K562 (cell line): ENCODE results near the gene RERE. TPM values are rescaled to one million over a fixed set of nuclear protein-coding genes. Genes with fewer than 3 reads are reported as not detected.

Source experiments
- ATAC-seq: fragments of 200-7000 bp; cut with Tn5 transposase; 3 replicates; pipeline ENCODE4 v1.9.1; 2020; ENCODE audit warnings: moderate library complexity
- BruUV-seq: library from RNA; stranded (reverse); fragments of 400-500 nt; replicated peaks from 2 replicates; lab custom pipeline; 2021; lab: Mats Ljungman, UMichigan
- CTCF ChIA-PET: fragments of 300-600 bp; formaldehyde crosslinking; extraction: SDS; loops from one replicate; lab custom pipeline; 2021; ENCODE audit warnings: low intra/inter-chr PET ratio; lab: Yijun Ruan, JAX
- POLR2A ChIA-PET: fragments of 300-600, 350-650 bp; sonication (Branson Sonifier 250); formaldehyde crosslinking; extraction: SDS; loops from one replicate; lab custom pipeline; 2021; ENCODE audit warnings: antibody characterized with exemption, inconsistent platforms; lab: Yijun Ruan, JAX
- DNase-seq, 4 experiments: peaks; one replicate each; pipeline versions ENCODE4 v3.0.0 to v3.0.0-alpha.2; 2011 to 2018; ENCODE audit warnings: low spot score in 3 of 4, mixed read lengths in 3 of 4; ENCODE audit errors: extremely low read depth in 1 of 4
- FAIRE-seq: peaks from 2 replicates; lab custom pipeline; 2011; peaks lifted over from hg19 to GRCh38; lab: Jason Lieb, UNC
- H2AFZ ChIP-seq: 2 replicates; pipeline ENCODE4 v1.6.0; 2011; ENCODE audit warnings: low read depth, low read length, control low read depth, inconsistent platforms
- H3K27ac ChIP-seq: fragments of 200-600 bp; 3 replicates; pipeline ENCODE4 v1.8.0; 2011; ENCODE audit warnings: low read depth, mild to moderate bottlenecking, control low read depth, inconsistent platforms, low read length, moderate library complexity, mixed read lengths; ENCODE audit errors: extremely low read depth
- H3K27me3 ChIP-seq, 2 experiments: fragments of 300-600 bp in 1 of 2; 2 replicates in 1 of 2; 3 replicates in 1 of 2; pipeline versions ENCODE4 v1.6.0 to v1.8.0; 2011; ENCODE audit warnings: inconsistent platforms in 2 of 2, low read length in 2 of 2, mild to moderate bottlenecking in 1 of 2, mixed read lengths in 1 of 2, moderate library complexity in 1 of 2; ENCODE audit not compliant: control insufficient read depth in 2 of 2, insufficient read depth in 2 of 2
- H3K36me3 ChIP-seq: fragments of 300-600 bp; 3 replicates; pipeline ENCODE4 v1.8.0; 2011; ENCODE audit warnings: mild to moderate bottlenecking, low read length, inconsistent platforms; ENCODE audit not compliant: control insufficient read depth, insufficient read depth
- H3K4me1 ChIP-seq, 2 experiments: fragments of 200-600 bp in 1 of 2; replicated peaks in 1 of 2; 2 replicates in 1 of 2; 3 replicates in 1 of 2; pipeline versions ENCODE4 v1.5.1 to v1.8.0; 2011; ENCODE audit warnings: inconsistent platforms in 2 of 2, low read length in 2 of 2, mild to moderate bottlenecking in 1 of 2, mixed read lengths in 1 of 2, moderate library complexity in 1 of 2; ENCODE audit not compliant: control insufficient read depth in 2 of 2, insufficient read depth in 2 of 2
- H3K4me2 ChIP-seq: 2 replicates; pipeline ENCODE4 v1.6.1; 2011; ENCODE audit warnings: low read length, control low read depth, inconsistent platforms, mixed read lengths; ENCODE audit not compliant: insufficient read depth
- H3K4me3 ChIP-seq: fragments of 200-600 bp; sonication (generic), shearing (Covaris generic); 2 replicates; pipeline ENCODE4 v1.5.1; 2016; ENCODE audit warnings: control low read depth, inconsistent platforms
- H3K79me2 ChIP-seq: fragments of 200-600 bp; 3 replicates; pipeline ENCODE4 v1.8.0; 2011; ENCODE audit warnings: low read length, inconsistent platforms; ENCODE audit not compliant: control insufficient read depth, insufficient read depth
- H3K9ac ChIP-seq, 2 experiments: 2 replicates each; pipeline versions ENCODE4 v1.6.0 to v1.6.1; 2011; ENCODE audit warnings: low read depth in 2 of 2, low read length in 2 of 2, control low read depth in 1 of 2, inconsistent platforms in 1 of 2, mild to moderate bottlenecking in 1 of 2, mixed read lengths in 1 of 2; ENCODE audit not compliant: insufficient read depth in 1 of 2
- H3K9me1 ChIP-seq: one replicate; pipeline ENCODE4 v1.6.0; 2011; ENCODE audit warnings: inconsistent platforms, mild to moderate bottlenecking, low read length, moderate library complexity; ENCODE audit not compliant: control insufficient read depth, insufficient read depth
- H3K9me3 ChIP-seq: replicated peaks from 2 replicates; pipeline ENCODE4 v1.5.1; 2011; ENCODE audit warnings: low read depth, low read length, inconsistent platforms; ENCODE audit not compliant: control insufficient read depth, insufficient read depth
- H4K20me1 ChIP-seq: replicated peaks from 2 replicates; pipeline ENCODE4 v1.6.1; 2011; ENCODE audit warnings: low read length, inconsistent platforms, mixed read lengths; ENCODE audit not compliant: control insufficient read depth, insufficient read depth
- BRF2 ChIP-seq: IDR thresholded peaks from 3 replicates; pipeline ENCODE4 v1.6.1; 2011; ENCODE audit warnings: borderline replicate concordance, mild to moderate bottlenecking; ENCODE audit not compliant: insufficient read length, insufficient read depth
- HBP1 ChIP-seq: fragments of 450-650 bp; formaldehyde crosslinking; IDR thresholded peaks from 2 replicates; pipeline ENCODE4 v1.4.0; 2022; ENCODE audit warnings: missing genetic modification characterization
- ILK ChIP-seq: fragments of 450-650 bp; IDR thresholded peaks from 2 replicates; pipeline ENCODE4 v1.6.1; 2016; ENCODE audit warnings: missing genetic modification characterization, low read depth, mild to moderate bottlenecking, missing compliant biosample characterization, moderate library complexity, borderline replicate concordance
- MXD1 ChIP-seq: fragments of 250-450 bp; sonication (Bioruptor Pico); IDR thresholded peaks from 2 replicates; pipeline ENCODE4 v1.8.0; 2021; ENCODE audit warnings: borderline replicate concordance, mild to moderate bottlenecking, moderate library complexity; ENCODE audit not compliant: poor library complexity, severe bottlenecking
- SNRNP70 ChIP-seq: fragments of 200-400 bp; formaldehyde crosslinking; optimal IDR thresholded peaks from 2 replicates; pipeline ENCODE3; 2017; ENCODE audit warnings: low read depth, low read length
- ZNF431 ChIP-seq: sonication (generic); formaldehyde crosslinking; IDR thresholded peaks from 2 replicates; pipeline ENCODE4 v1.8.0; 2022; ENCODE audit warnings: mild to moderate bottlenecking, missing genetic modification reagents
- ZNF586 ChIP-seq: fragments of 450-650 bp; formaldehyde crosslinking; conservative IDR thresholded peaks from 2 replicates; pipeline ENCODE4 v1.4.0; 2020; ENCODE audit warnings: mild to moderate bottlenecking, moderate library complexity
- WGBS: fragments of 100-300 bp; shearing (Covaris generic); methylation state at CpG from one replicate; pipeline ENCODE4 v1.1.6; 2016; ENCODE audit warnings: low coverage, mixed read lengths; ENCODE audit not compliant: insufficient coverage; ENCODE audit errors: missing lambda C conversion rate; 5-methylcytosine and 5-hydroxymethylcytosine counted together
- in situ Hi-C: fragments of 300-500 bp; cut with MboI; formaldehyde crosslinking; loops from 4 replicates; pipeline ENCODE4 v1.15.0; 2018; ENCODE audit warnings: inconsistent platforms, mixed read lengths
- intact Hi-C: fragments of 100-400 bp; cut with micrococcal nuclease; formaldehyde crosslinking; loops from 2 replicates; pipeline ENCODE4 v1.14.2; 2022
- polyA plus RNA-seq, 8 experiments: library from polyadenylated mRNA; depleted of rRNA in 4 of 8; stranded (reverse) in 5 of 8; unstranded in 3 of 8; fragments of >200 nt; fragmentation: Nextera tagmentation in 2 of 8; fragmentation: Illumina TruSeq in 1 of 8; extraction: Ambion mirVana in 2 of 8; extraction: Trizol in 1 of 8; gene quantifications; 2 replicates each; pipeline versions ENCODE4 v1.2.1 to v1.2.3, GENCODE V29; 2011 to 2014; ENCODE audit warnings: inconsistent platforms in 1 of 8, missing spikeins in 1 of 8
- total RNA-seq, 7 experiments: library from RNA; depleted of rRNA in 6 of 7; stranded (reverse); fragments of >200 nt in 6 of 7; fragmentation: Illumina TruSeq in 2 of 7; extraction: Trizol in 2 of 7; gene quantifications; 2 replicates each; pipeline versions ENCODE4 v1.2.1 to v1.2.3, GENCODE V29; 2011 to 2021; ENCODE audit warnings: low replicate concordance in 1 of 7

Gene RERE
- total and polyA plus RNA-seq, 9 of the 15 experiments (the other 6 are each of a cell fraction or from before 2014, with no cell fraction given), result 3.0 to 51.5 (median 13.4) TPM

GRCh38 chr1:8754247-8754650, 63.2 kb downstream of the RERE start:
- Histone ChIP-seq H3K9ac (no peak overlapping the region), H4K20me1 (no peaks in the 10 kb centered on the region), H2AFZ (no peak overlapping the region), H3K4me3 (no peak overlapping the region), H3K9me1 (no peaks in the 10 kb centered on the region), H3K4me2 (no peak overlapping the region), H3K4me1 (0 out of 5 replicates have a peak, but pooled peaks cover 0 to 6% of the 10 kb centered on the region in 2 experiments), H3K27me3 (no peaks in the 10 kb centered on the region), H3K79me2 (peaks cover 42% of the 10 kb centered on the region), H3K27ac (no peak overlapping the region), H3K9me3 (no peaks in the 10 kb centered on the region), H3K36me3 (no peaks in the 10 kb centered on the region)
- no TSS peak for BruUV-seq
- in situ Hi-C loops (no loop called here), intact Hi-C loops (no loop called here)
- ATAC-seq, result no peak
- POLR2A ChIA-PET, result no interaction called here
- no peak for TF ChIP-seq SNRNP70
- no peak for TF ChIP-seq MXD1 (CRISPR knock-in tag)
- no peak for TF ChIP-seq ILK
- TF ChIP-seq ZNF586 (CRISPR knock-in tag), result no peak
- TF ChIP-seq HBP1 (CRISPR knock-in tag), result no peak
- no peak for TF ChIP-seq BRF2
- TF ChIP-seq ZNF431, result no peak
- CTCF ChIA-PET, result no interaction called here
- 44% methylated on average over 1 of the region's 1 CpG for WGBS
- no peak for DNase-seq
- no peak for FAIRE-seq
